ENCODE data around the gene NUP93. TPM values are rescaled to one million over a fixed set of nuclear protein-coding genes. Genes with fewer than 3 reads are reported as not detected.

Gene NUP93
- total RNA-seq, 1 experiment from 2014 or later: 144 TPM

DNA sequence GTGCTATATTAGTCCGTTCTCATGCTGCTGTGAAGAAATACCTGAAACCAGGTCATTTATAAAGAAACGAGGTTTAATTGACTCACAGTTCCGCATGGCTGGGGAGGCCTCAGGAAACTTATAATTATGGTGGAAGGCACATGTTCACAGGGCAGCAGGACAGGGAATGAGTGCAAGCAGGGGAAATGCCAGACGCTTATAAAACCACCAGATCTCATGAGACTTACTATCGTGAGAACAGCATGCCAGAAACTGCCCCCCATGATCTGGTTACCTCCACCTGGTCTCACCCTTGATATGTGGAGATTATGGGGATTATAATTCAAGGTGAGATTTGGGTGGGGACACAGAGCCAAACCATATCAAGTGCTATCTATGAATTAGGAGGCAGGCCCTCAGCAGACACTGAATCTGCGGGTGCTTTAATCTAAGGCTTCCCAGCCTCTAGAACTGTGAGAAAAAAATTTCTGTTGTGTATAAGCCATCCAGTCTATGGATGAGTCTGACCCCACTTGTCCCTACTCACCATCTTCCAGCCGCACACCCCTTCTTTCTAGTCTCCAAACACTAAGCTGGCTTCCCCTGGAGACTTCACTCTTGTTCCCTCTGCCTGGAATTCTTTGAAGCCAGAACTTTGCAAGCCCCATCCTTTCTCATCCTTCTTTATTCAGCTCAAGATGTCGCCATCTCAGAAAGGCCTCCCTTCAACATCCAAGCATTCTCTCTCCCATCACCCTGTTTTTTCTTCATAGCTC, 772 bp upstream of the NUP93 start:
- no peak for DNase-seq (ENCODE audit: low read depth, low spot score)
- Histone ChIP-seq H3K9me2 (ENCODE audit: insufficient read depth) (no peaks in the 10 kb centered on the region), H3K4me2 (ENCODE audit: low read length) (peak overlapping the region; percentile 97), H3K36me3 (ENCODE audit: control insufficient read depth in 1 of 2, insufficient read depth in 2 of 2, low read length in 2 of 2) (no peaks in the 10 kb centered on the region), H3K27me3 (ENCODE audit: insufficient read depth, low read length) (no peaks in the 10 kb centered on the region), H3K9ac (ENCODE audit: low read length) (peak overlapping the region; percentile 94), H3K79me2 (ENCODE audit: insufficient read depth, low read length) (peaks cover 42% of the 10 kb centered on the region), H2AFZ (ENCODE audit: low read depth, low read length, poor library complexity, severe bottlenecking) (peak overlapping the region; percentile 82), H3K4me1 (ENCODE audit: control insufficient read depth in 1 of 2, insufficient read depth in 2 of 2, low read length in 2 of 2) (peaks cover 7 to 17% of the 10 kb centered on the region in 2 experiments; a peak in 3 of 4 replicates), H3K9me3 (ENCODE audit: control insufficient read depth in 1 of 2, insufficient read depth in 1 of 2, low read depth in 1 of 2, low read length in 2 of 2) (no peaks in the 10 kb centered on the region), H3K27ac (ENCODE audit: low read depth, low read length) (peak overlapping the region; percentile 49), H3K4me3 (replicated peaks in 1 of 2; ENCODE audit: low read depth in 1 of 2, low read length in 2 of 2) (peak overlapping the region; percentile 94 to 97), H4K20me1 (ENCODE audit: insufficient read depth) (no peaks in the 10 kb centered on the region)
- BruUV-seq (replicated peaks): TSS peak; percentile 87
- CTCF ChIA-PET: no interaction called here
- POLR2A ChIA-PET: no interaction called here
- TF ChIP-seq, protein P1, sequence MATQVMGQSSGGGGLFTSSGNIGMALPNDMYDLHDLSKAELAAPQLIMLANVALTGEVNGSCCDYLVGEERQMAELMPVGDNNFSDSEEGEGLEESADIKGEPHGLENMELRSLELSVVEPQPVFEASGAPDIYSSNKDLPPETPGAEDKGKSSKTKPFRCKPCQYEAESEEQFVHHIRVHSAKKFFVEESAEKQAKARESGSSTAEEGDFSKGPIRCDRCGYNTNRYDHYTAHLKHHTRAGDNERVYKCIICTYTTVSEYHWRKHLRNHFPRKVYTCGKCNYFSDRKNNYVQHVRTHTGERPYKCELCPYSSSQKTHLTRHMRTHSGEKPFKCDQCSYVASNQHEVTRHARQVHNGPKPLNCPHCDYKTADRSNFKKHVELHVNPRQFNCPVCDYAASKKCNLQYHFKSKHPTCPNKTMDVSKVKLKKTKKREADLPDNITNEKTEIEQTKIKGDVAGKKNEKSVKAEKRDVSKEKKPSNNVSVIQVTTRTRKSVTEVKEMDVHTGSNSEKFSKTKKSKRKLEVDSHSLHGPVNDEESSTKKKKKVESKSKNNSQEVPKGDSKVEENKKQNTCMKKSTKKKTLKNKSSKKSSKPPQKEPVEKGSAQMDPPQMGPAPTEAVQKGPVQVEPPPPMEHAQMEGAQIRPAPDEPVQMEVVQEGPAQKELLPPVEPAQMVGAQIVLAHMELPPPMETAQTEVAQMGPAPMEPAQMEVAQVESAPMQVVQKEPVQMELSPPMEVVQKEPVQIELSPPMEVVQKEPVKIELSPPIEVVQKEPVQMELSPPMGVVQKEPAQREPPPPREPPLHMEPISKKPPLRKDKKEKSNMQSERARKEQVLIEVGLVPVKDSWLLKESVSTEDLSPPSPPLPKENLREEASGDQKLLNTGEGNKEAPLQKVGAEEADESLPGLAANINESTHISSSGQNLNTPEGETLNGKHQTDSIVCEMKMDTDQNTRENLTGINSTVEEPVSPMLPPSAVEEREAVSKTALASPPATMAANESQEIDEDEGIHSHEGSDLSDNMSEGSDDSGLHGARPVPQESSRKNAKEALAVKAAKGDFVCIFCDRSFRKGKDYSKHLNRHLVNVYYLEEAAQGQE (IDR thresholded peaks at IDR 0.05; ENCODE audit: low read depth): no peak
- TF ChIP-seq RAD21 (IDR thresholded peaks at IDR 0.05; ENCODE audit: low read depth) (no peak), EZH2phosphoT487 (IDR thresholded peaks at IDR 0.05; ENCODE audit: borderline replicate concordance) (no peak), SIN3A (IDR thresholded peaks at IDR 0.05; ENCODE audit: low read depth) (no peak), JUND (IDR thresholded peaks at IDR 0.05) (no peak), ZFX (IDR thresholded peaks at IDR 0.05) (no peak), CBX3 (IDR thresholded peaks at IDR 0.05; ENCODE audit: low read depth) (no peak), SP1 (IDR thresholded peaks at IDR 0.05; ENCODE audit: low read depth) (no peak)
- TF ChIP-seq, protein P2, sequence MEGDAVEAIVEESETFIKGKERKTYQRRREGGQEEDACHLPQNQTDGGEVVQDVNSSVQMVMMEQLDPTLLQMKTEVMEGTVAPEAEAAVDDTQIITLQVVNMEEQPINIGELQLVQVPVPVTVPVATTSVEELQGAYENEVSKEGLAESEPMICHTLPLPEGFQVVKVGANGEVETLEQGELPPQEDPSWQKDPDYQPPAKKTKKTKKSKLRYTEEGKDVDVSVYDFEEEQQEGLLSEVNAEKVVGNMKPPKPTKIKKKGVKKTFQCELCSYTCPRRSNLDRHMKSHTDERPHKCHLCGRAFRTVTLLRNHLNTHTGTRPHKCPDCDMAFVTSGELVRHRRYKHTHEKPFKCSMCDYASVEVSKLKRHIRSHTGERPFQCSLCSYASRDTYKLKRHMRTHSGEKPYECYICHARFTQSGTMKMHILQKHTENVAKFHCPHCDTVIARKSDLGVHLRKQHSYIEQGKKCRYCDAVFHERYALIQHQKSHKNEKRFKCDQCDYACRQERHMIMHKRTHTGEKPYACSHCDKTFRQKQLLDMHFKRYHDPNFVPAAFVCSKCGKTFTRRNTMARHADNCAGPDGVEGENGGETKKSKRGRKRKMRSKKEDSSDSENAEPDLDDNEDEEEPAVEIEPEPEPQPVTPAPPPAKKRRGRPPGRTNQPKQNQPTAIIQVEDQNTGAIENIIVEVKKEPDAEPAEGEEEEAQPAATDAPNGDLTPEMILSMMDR (IDR thresholded peaks at IDR 0.05 in 2 of 3, conservative IDR thresholded peaks at IDR 0.05 in 1 of 3; ENCODE audit: borderline replicate concordance in 1 of 3, insufficient read depth in 1 of 3, low read depth in 2 of 3, low read length in 2 of 3): no peak
- TF ChIP-seq, protein P3, sequence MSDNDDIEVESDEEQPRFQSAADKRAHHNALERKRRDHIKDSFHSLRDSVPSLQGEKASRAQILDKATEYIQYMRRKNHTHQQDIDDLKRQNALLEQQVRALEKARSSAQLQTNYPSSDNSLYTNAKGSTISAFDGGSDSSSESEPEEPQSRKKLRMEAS (IDR thresholded peaks at IDR 0.05): no peak
- intact Hi-C loops (cut with micrococcal nuclease): no loop called here
- RAD21 ChIA-PET (ENCODE audit: low non-redundant PET in 1 of 2, low total read pairs in 2 of 2, uncharacterized antibody in 2 of 2, unreplicated experiment in 2 of 2): interaction anchor here in 1 of 2 experiments (0.6 kb wide), 1 partner anchor 27 kb away, joined by 3 read pairs; no protein-coding TSS in a partner anchor
- no peak for ATAC-seq

Data from HCT116 (cell line).